ENCODE results near the gene OPHN1.
"Not testable (repeated sequence)": the region's sequence is repeated elsewhere in the genome, so short reads cannot be mapped to it uniquely, and the experiment has no call there.

The OPHN1 gene

GRCh38 chrX:68083510-68083909 is 349.8 kb downstream of the OPHN1 start:
- no peak for DNase-seq (ENCODE audit: low read depth in 1 of 2, low spot score in 1 of 2)

- DNase-seq (ENCODE audit: low read depth in 1 of 2, low spot score in 1 of 2), result no peak
Observed at GRCh38 chrX:68079961-68080360, 353.3 kb downstream of the OPHN1 start.

GRCh38 chrX:68078801-68079200 is 354.5 kb downstream of the OPHN1 start:
- not testable (repeated sequence) for DNase-seq (ENCODE audit: low read depth in 1 of 2, low spot score in 1 of 2)

- DNase-seq (ENCODE audit: low read depth in 1 of 2, low spot score in 1 of 2), result no peak
Observed at GRCh38 chrX:68077378-68077777, 355.9 kb downstream of the OPHN1 start.

- no peak for DNase-seq (ENCODE audit: low read depth in 1 of 2, low spot score in 1 of 2)
Observed at GRCh38 chrX:68072041-68072440, 361.3 kb downstream of the OPHN1 start.

GRCh38 chrX:68070119-68070518 is 363.2 kb downstream of the OPHN1 start:
- not testable (repeated sequence) for DNase-seq (ENCODE audit: low read depth in 1 of 2, low spot score in 1 of 2)

- DNase-seq (ENCODE audit: low read depth in 1 of 2, low spot score in 1 of 2), result no peak
Observed at GRCh38 chrX:68061206-68061535, 372.1 kb downstream of the OPHN1 start.

- DNase-seq (ENCODE audit: low read depth in 1 of 2, low spot score in 1 of 2), result no peak
Observed at GRCh38 chrX:68060506-68061205, 372.6 kb downstream of the OPHN1 start.

- DNase-seq (ENCODE audit: low read depth in 1 of 2, low spot score in 1 of 2), result no peak
Observed at GRCh38 chrX:68059469-68059868, 373.8 kb downstream of the OPHN1 start.

GRCh38 chrX:68049466-68049865 is 383.8 kb downstream of the OPHN1 start:
- DNase-seq (ENCODE audit: low read depth in 1 of 2, low spot score in 1 of 2), result no peak

- DNase-seq (ENCODE audit: low read depth in 1 of 2, low spot score in 1 of 2), result no peak
Observed at GRCh38 chrX:68048774-68049173, 384.5 kb downstream of the OPHN1 start.

GRCh38 chrX:68045008-68045577 is 388.2 kb downstream of the OPHN1 start:
- DNase-seq (ENCODE audit: low read depth in 1 of 2, low spot score in 1 of 2), result no peak

GRCh38 chrX:68043713-68044438 is 389.4 kb downstream of the OPHN1 start:
- no peak for DNase-seq (ENCODE audit: low read depth in 1 of 2, low spot score in 1 of 2)

GRCh38 chrX:68041110-68041509 is 392.2 kb downstream of the OPHN1 start:
- no peak for DNase-seq (ENCODE audit: low read depth in 1 of 2, low spot score in 1 of 2)

GRCh38 chrX:68018248-68019203 is 414.8 kb downstream of the OPHN1 start:
- DNase-seq (ENCODE audit: low read depth in 1 of 2, low spot score in 1 of 2), result no peak

GRCh38 chrX:67998540-67998939 is 434.8 kb downstream of the OPHN1 start:
- DNase-seq (ENCODE audit: low read depth in 1 of 2, low spot score in 1 of 2), result no peak
